GM12875 (cell line): ENCODE data around the gene RNF6.
A peak's percentile ranks its signal among the peaks of the same experiment; 100 is the strongest.
"Not testable (repeated sequence)": the region's sequence is repeated elsewhere in the genome, so short reads cannot be mapped to it uniquely, and the experiment has no call there.

Experiments
- H3K4me3 ChIP-seq: one replicate; pipeline ENCODE4 v1.5.1; 2011; ENCODE audit warnings: low read depth, low read length, control low read depth
- CTCF ChIP-seq: IDR thresholded peaks from 2 replicates; pipeline ENCODE4 v1.5.1; 2011; ENCODE audit warnings: low read depth, mild to moderate bottlenecking, control low read depth, inconsistent platforms, low read length, moderate library complexity, borderline replicate concordance; ENCODE audit not compliant: insufficient read depth

The RNF6 gene

DNA sequence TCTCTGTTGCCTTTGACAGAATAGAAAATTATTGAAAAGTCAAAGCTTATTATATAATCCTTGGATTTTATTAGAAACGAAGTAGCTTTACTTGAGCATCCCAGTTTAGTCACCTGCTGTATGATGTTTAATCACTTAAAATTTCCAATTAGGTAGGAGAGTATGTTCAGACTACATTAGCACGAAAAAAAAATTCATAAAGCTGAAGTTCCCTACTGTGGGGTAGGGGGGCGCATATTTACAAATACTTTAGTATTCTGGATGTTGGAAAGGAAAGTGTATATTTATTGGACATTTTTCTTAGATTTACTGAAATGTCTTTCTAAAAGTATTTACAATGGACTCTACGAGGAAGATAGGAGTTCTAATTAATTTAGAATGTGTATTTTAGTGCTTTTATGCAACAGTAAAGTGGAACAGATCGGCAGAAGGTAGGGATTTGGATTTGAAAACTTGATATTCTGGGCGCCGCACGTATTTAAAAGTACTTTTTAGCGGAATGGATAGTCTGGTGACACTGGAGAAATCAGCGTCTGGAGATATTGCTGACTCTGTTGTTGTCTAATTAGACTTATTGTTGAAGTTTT, 33.7 kb upstream of the RNF6 start:
- H3K4me3 ChIP-seq, result peak overlapping the region; percentile 91
- peak; percentile 17; the same call in 1 of the 2 replicates for TF ChIP-seq CTCF

GRCh38 chr13:26255115-26255514, 33.0 kb upstream of the RNF6 start:
- no peak for TF ChIP-seq CTCF
- H3K4me3 ChIP-seq, result peak overlapping the region; percentile 91

DNA sequence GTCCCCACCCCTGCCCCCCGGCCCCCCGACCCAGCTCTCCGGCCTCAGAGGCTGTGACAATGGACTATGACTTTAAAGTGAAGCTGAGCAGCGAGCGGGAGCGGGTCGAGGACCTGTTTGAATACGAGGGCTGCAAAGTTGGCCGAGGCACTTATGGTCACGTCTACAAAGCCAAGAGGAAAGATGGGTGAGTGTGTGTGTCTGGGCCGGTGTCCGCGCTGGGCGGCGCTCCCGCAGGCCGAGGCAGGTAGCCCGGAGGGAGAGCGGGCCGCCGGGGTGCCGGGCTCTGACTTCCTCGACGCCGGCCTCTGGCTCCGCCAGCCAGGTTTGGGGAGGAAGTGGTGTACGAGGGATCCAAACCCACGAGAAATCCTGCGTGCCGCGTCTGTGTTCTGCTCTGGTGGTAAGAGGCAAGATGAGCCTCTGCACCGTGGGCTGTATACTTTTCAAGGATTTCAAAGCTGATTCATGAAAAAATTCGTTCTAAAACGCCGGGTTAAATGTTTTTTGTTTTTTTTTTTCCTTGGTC, 32.5 kb upstream of the RNF6 start:
- no peak for TF ChIP-seq CTCF
- H3K4me3 ChIP-seq, result peak overlapping the region; percentile 91

- peak within 1 kb of the TSS; percentile 91 for H3K4me3 ChIP-seq
- TF ChIP-seq CTCF, result no peak
Measured at GRCh38 chr13:26253787-26254582, 31.9 kb upstream of the RNF6 start, which contains the start of gene CDK8. CDK8 (plus strand) TSS chr13:26254129; CDS start chr13:26254642, 513 bp downstream.

GRCh38 chr13:26253262-26253786, 31.2 kb upstream of the RNF6 start:
- peak overlapping the region; percentile 91 for H3K4me3 ChIP-seq
- TF ChIP-seq CTCF, result no peak

- not testable (repeated sequence) for H3K4me3 ChIP-seq
Measured at GRCh38 chr13:26252006-26252405, 29.9 kb upstream of the RNF6 start.

DNA sequence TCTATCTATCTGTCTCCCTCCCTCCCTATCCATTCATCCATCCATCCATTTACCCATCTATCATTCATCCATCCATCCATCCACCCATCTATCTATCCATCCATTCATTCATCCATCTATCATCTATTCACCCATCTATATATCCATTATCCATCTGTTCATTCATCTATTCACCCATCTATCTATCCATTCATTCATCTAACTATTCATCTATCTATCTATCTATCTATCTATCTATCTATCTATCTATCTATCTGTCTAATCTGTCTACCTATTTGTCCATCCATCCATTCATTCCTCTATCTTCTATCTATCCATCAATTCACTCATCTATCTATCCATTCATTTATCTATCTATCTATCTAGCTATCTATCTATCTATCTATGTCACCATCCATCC, 27.4 kb upstream of the RNF6 start:
- no peak overlapping the region for H3K4me3 ChIP-seq
- no peak for TF ChIP-seq CTCF
